ENCODE data around the gene ZMIZ1. TPM values are rescaled to one million over a fixed set of nuclear protein-coding genes. Genes with fewer than 3 reads are reported as not detected.

ZMIZ1 gene
- polyA plus RNA-seq, 1 donor from 2014 or later, result 26.8 TPM

GRCh38 chr10:79209340-79209739 is 140.6 kb downstream of the ZMIZ1 start:
- no peaks in the 10 kb centered on the region for H3K9me2 ChIP-seq (ENCODE audit: insufficient read depth, low read length)
- H3K4me3 ChIP-seq (ENCODE audit: low read length), result no peak overlapping the region
- no peak overlapping the region for H3K4me2 ChIP-seq (ENCODE audit: low read length)
- H3K27me3 ChIP-seq (ENCODE audit: insufficient read depth, low read depth, low read length), result no peaks in the 10 kb centered on the region
- no peaks in the 10 kb centered on the region for H3K79me2 ChIP-seq (replicated peaks; ENCODE audit: insufficient read depth, low read length)
- no peak overlapping the region for H2AFZ ChIP-seq (ENCODE audit: low read depth, low read length)
- H3K27ac ChIP-seq (ENCODE audit: low read length), result no peak overlapping the region
- no peaks in the 10 kb centered on the region for H3K9me3 ChIP-seq (ENCODE audit: low read length)
- H3K36me3 ChIP-seq (ENCODE audit: insufficient read depth, low read length), result no peaks in the 10 kb centered on the region
- H4K20me1 ChIP-seq (ENCODE audit: insufficient read depth), result no peaks in the 10 kb centered on the region
- H3K9ac ChIP-seq (ENCODE audit: low read length), result no peak overlapping the region
- H3F3A ChIP-seq (ENCODE audit: insufficient read depth, low read length, poor library complexity, severe bottlenecking), result no peaks in the 10 kb centered on the region
- TF ChIP-seq TAF1 (IDR thresholded peaks at IDR 0.05; ENCODE audit: low read depth) (no peak), CTCF (IDR thresholded peaks at IDR 0.05; ENCODE audit: poor library complexity, severe bottlenecking) (no peak), POLR2AphosphoS5 (IDR thresholded peaks at IDR 0.05) (no peak), SMC3 (conservative IDR thresholded peaks at IDR 0.05; ENCODE audit: poor library complexity) (no peak), EP300 (conservative IDR thresholded peaks at IDR 0.05; ENCODE audit: poor library complexity, severe bottlenecking) (no peak)

GRCh38 chr10:79209831-79210230 is 141.1 kb downstream of the ZMIZ1 start:
- Histone ChIP-seq H3K27ac (ENCODE audit: low read length) (no peak overlapping the region), H3K27me3 (ENCODE audit: insufficient read depth, low read depth, low read length) (no peaks in the 10 kb centered on the region), H3F3A (ENCODE audit: insufficient read depth, low read length, poor library complexity, severe bottlenecking) (no peaks in the 10 kb centered on the region), H3K79me2 (replicated peaks; ENCODE audit: insufficient read depth, low read length) (no peaks in the 10 kb centered on the region), H2AFZ (ENCODE audit: low read depth, low read length) (no peak overlapping the region), H3K4me2 (ENCODE audit: low read length) (no peak overlapping the region), H3K9me2 (ENCODE audit: insufficient read depth, low read length) (no peaks in the 10 kb centered on the region), H3K9ac (ENCODE audit: low read length) (no peak overlapping the region), H3K4me3 (ENCODE audit: low read length) (no peak overlapping the region), H3K36me3 (ENCODE audit: insufficient read depth, low read length) (no peaks in the 10 kb centered on the region), H3K9me3 (ENCODE audit: low read length) (no peaks in the 10 kb centered on the region), H4K20me1 (ENCODE audit: insufficient read depth) (no peaks in the 10 kb centered on the region)
- TF ChIP-seq POLR2AphosphoS5 (IDR thresholded peaks at IDR 0.05) (no peak), REST (IDR thresholded peaks at IDR 0.05; ENCODE audit: borderline replicate concordance) (no peak), SMC3 (conservative IDR thresholded peaks at IDR 0.05; ENCODE audit: poor library complexity) (no peak), EP300 (conservative IDR thresholded peaks at IDR 0.05; ENCODE audit: poor library complexity, severe bottlenecking) (no peak), TAF1 (IDR thresholded peaks at IDR 0.05; ENCODE audit: low read depth) (no peak), RAD21 (conservative IDR thresholded peaks at IDR 0.05) (no peak), MXI1 (conservative IDR thresholded peaks at IDR 0.05; ENCODE audit: poor library complexity, severe bottlenecking) (no peak), CTCF (IDR thresholded peaks at IDR 0.05; ENCODE audit: poor library complexity, severe bottlenecking) (no peak), EZH2 (IDR thresholded peaks at IDR 0.05; ENCODE audit: borderline replicate concordance, insufficient read depth, low read length, poor library complexity, severe bottlenecking) (no peak)
